Thymus (tissue), 11 donors: Measurements from ENCODE around the gene PIGW. TPM values are rescaled to one million over a fixed set of nuclear protein-coding genes. Genes with fewer than 3 reads are reported as not detected.
"Not testable (repeated sequence)": the region's sequence is repeated elsewhere in the genome, so short reads cannot be mapped to it uniquely, and the experiment has no call there.

ENCODE experiments used
- DNase-seq, 9 donors: peaks; one replicate each; pipeline ENCODE4 v3.0.0-alpha.2; 2013; ENCODE audit warnings: low spot score in 9 of 9, low read depth in 6 of 9, missing footprints in 1 of 9
- H3K27ac ChIP-seq, 2 donors: one replicate each; pipeline ENCODE4 v1.5.1; 2013; ENCODE audit warnings: control low read depth in 1 of 2, low read depth in 1 of 2, low read length in 1 of 2, mild to moderate bottlenecking in 1 of 2, moderate library complexity in 1 of 2
- H3K27me3 ChIP-seq, 2 donors: one replicate each; pipeline ENCODE4 v1.5.1; 2013; ENCODE audit warnings: low read length in 1 of 2; ENCODE audit not compliant: control insufficient read depth in 2 of 2, insufficient read depth in 1 of 2
- H3K36me3 ChIP-seq, 2 donors: one replicate each; pipeline ENCODE4 v1.5.1; 2013; ENCODE audit warnings: low read length in 1 of 2, mild to moderate bottlenecking in 1 of 2, moderate library complexity in 1 of 2; ENCODE audit not compliant: control insufficient read depth in 2 of 2, insufficient read depth in 2 of 2
- H3K4me1 ChIP-seq, 2 donors: one replicate each; pipeline ENCODE4 v1.5.1; 2013; ENCODE audit warnings: low read length in 2 of 2; ENCODE audit not compliant: control insufficient read depth in 2 of 2, insufficient read depth in 2 of 2
- H3K4me3 ChIP-seq, 2 donors: one replicate each; pipeline ENCODE4 v1.5.1; 2013; ENCODE audit warnings: low read length in 2 of 2, control low read depth in 1 of 2, mild to moderate bottlenecking in 1 of 2
- H3K9me3 ChIP-seq, 2 donors: one replicate each; pipeline ENCODE4 v1.5.1; 2013; ENCODE audit warnings: low read length in 1 of 2, mild to moderate bottlenecking in 1 of 2; ENCODE audit not compliant: control insufficient read depth in 2 of 2, insufficient read depth in 1 of 2
- WGBS: extraction: QIAGEN DNeasy Blood & Tissue Kit; methylation state at CpG from one replicate; pipeline ENCODE4 v1.1.7; 2013; 5-methylcytosine and 5-hydroxymethylcytosine counted together
- polyA plus RNA-seq: library from polyadenylated mRNA; stranded (reverse); fragments of 200-250 nt; gene quantifications from one replicate; pipeline ENCODE4 v1.2.3, GENCODE V29; 2013
- total RNA-seq: library from RNA; stranded (reverse); fragments of 120-200 nt; gene quantifications from one replicate; pipeline ENCODE4 v1.2.4, GENCODE V29; 2013
- donor health status: healthy.

The PIGW gene
- total and polyA plus RNA-seq, 2 donors, result 3.4 to 5.1 TPM

- no peaks in the 10 kb centered on the region for H3K4me1 ChIP-seq
- H3K4me3 ChIP-seq, result no peak overlapping the region
- no peaks in the 10 kb centered on the region for H3K9me3 ChIP-seq
- no peaks in the 10 kb centered on the region for H3K27me3 ChIP-seq
- H3K27ac ChIP-seq, result no peak overlapping the region
- peaks cover 48 to 62% of the 10 kb centered on the region in 2 donors for H3K36me3 ChIP-seq
- DNase-seq, result no peak
- WGBS, result 89% methylated on average over 6 of the region's 6 CpGs
Measured at GRCh38 chr17:36506249-36506826, 28.4 kb upstream of the PIGW start.

DNA sequence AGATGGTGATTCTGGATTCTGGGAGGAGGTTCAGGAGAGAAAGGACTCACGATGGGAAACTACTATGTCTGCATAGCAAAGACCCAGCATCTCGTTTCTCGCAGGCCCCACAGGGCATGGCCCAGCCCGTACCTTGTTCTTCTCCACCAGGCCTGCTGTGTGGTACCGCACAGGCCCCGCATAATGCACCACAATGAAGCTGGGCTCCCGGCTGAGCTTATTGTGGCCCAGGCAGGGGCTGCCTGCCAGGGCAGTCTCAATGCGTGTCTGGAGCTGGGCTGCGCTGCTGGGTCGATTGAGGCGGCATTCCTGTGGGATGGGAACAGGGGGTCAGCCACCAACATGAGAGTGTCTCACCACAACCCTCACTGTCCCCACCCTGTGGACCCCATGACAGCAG, 28.0 kb upstream of the PIGW start:
- Histone ChIP-seq H3K36me3 (peaks cover 48 to 61% of the 10 kb centered on the region in 2 donors), H3K27me3 (no peaks in the 10 kb centered on the region), H3K27ac (no peak overlapping the region), H3K4me1 (no peaks in the 10 kb centered on the region), H3K9me3 (no peaks in the 10 kb centered on the region), H3K4me3 (no peak overlapping the region)
- DNase-seq, result no peak
- WGBS, result 98% methylated on average over 11 of the region's 11 CpGs

DNA sequence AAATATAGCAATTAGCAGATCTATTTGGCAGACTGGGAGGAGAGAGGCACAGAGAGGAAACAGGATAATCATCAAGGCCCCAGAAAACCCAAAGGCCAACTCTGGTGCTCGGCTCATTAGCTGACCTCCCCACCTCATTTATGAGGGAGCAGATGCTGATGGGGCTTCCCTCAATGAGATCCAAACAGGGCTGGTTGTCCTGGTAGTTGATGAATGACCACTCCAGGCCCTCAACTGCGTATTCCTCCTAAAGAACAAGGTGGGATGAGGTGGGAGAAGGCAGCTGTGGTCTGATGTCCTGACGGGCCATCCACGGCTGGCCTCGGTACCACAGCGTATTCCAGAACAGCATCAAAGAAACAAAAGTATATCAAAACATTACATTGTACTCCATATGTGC, 27.5 kb upstream of the PIGW start:
- no peak overlapping the region for H3K27ac ChIP-seq
- no peaks in the 10 kb centered on the region for H3K4me1 ChIP-seq
- H3K27me3 ChIP-seq, result no peaks in the 10 kb centered on the region
- 90% methylated on average over 6 of the region's 6 CpGs for WGBS
- H3K4me3 ChIP-seq, result no peak overlapping the region
- peaks cover 48 to 59% of the 10 kb centered on the region in 2 donors for H3K36me3 ChIP-seq
- no peaks in the 10 kb centered on the region for H3K9me3 ChIP-seq
- no peak for DNase-seq

- H3K27ac ChIP-seq, H3K4me3 ChIP-seq, H3K27me3 ChIP-seq, H3K9me3 ChIP-seq, H3K4me1 ChIP-seq, DNase-seq: not testable (repeated sequence)
- WGBS, result 97% methylated on average over 2 of the region's 2 CpGs
- peaks cover 48 to 59% of the 10 kb centered on the region in 2 donors for H3K36me3 ChIP-seq
Measured at GRCh38 chr17:36508439-36508838, 26.3 kb upstream of the PIGW start.

DNA sequence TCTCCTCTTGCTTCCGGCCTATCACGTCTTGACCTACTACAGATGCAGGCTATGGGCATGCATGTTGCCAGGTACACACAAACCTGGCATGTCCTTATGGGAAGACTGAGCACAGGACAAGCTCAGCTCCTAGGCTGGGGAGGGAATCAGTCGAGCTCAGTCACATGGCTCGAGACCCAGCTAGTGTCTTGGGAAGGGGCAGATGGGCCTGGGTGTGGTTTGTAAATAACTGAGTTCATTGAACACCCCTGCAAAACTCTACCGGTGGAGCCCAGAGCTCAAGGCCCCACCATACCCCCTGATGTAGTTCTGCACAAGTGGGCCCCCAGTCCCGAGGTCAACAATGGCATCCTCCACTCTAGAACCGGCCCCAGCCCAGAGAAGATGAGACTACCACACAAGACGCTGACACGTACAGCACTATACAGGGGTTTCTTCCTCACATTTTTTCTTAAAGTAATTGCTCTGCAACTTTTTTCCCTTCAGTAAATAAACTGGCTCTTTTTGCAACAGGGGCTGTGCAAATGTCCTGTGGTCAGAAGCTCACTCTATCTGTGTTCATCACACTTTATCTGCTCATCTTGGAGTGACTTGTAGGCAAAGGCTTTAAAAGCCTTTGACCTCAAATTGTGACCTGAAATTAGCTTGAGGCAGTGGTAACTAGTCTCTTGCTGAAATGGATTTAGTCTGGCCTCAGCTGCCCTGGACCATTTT, 25.4 kb upstream of the PIGW start:
- peaks cover 45 to 54% of the 10 kb centered on the region in 2 donors for H3K36me3 ChIP-seq

DNA sequence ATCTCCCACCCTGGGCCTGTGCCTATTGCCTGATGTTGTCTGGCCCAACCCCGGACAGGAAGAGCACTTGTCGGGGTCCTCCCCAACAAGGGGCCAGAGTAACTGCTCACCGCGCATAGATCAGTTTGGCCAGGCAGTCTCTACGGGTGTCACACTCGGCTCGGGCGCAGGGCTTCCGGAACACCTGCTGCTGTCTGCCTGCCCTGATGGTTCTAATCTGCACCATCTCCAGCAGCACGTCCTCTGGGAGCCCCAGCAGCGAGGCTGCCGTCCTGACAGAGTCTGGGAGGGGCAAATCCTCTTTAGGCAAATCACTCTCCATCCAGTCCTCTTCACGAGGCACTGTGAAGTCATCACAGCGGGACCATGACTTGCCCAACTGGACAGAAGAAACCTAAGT, 24.2 kb upstream of the PIGW start:
- Histone ChIP-seq H3K9me3 (no peaks in the 10 kb centered on the region), H3K36me3 (peaks cover 47 to 48% of the 10 kb centered on the region in 2 donors), H3K4me1 (no peaks in the 10 kb centered on the region), H3K27me3 (no peaks in the 10 kb centered on the region), H3K4me3 (no peak overlapping the region), H3K27ac (no peak overlapping the region)
- DNase-seq, result no peak
- 95% methylated on average over 14 of the region's 14 CpGs for WGBS

More for the DNA sequence above, 25.4 kb upstream of the PIGW start:
- H3K9me3 ChIP-seq, result no peaks in the 10 kb centered on the region
- WGBS, result 97% methylated on average over 9 of the region's 9 CpGs
- no peak for DNase-seq
- no peak overlapping the region for H3K27ac ChIP-seq
- no peaks in the 10 kb centered on the region for H3K4me1 ChIP-seq
- no peaks in the 10 kb centered on the region for H3K27me3 ChIP-seq
- H3K4me3 ChIP-seq, result no peak overlapping the region

DNA sequence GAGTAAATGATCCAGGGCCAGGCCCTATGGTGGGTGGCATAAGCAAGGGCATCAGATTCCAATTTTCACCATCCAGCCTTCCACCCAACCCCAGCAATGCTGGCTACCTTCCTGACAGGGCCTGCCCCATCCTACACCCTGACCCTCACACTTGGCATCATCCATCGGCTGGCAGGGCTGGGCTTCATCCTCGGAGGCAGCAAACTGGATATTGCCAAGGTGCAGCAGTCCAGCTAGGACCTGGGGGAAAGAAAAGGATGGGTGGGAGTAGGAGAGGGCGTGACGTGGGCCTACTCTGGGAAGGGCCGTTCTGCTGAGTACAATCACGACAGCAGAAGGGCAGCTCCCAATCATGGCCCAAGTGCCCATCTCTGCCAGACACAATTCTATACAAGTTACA, 23.6 kb upstream of the PIGW start:
- WGBS, result 97% methylated on average over 6 of the region's 6 CpGs
- peaks cover 42 to 47% of the 10 kb centered on the region in 2 donors for H3K36me3 ChIP-seq

GRCh38 chr17:36512641-36513040, 22.1 kb upstream of the PIGW start:
- Histone ChIP-seq H3K27me3 (no peaks in the 10 kb centered on the region), H3K4me3 (no peak overlapping the region), H3K4me1 (no peaks in the 10 kb centered on the region), H3K27ac (no peak overlapping the region), H3K36me3 (peaks cover 27 to 44% of the 10 kb centered on the region in 2 donors), H3K9me3 (no peaks in the 10 kb centered on the region)
- whole genome bisulfite sequencing, result over 99% methylated on average over 5 of the region's 5 CpGs
- DNase-seq, result no peak

More for the DNA sequence above, 23.6 kb upstream of the PIGW start:
- Histone ChIP-seq H3K27me3 (no peaks in the 10 kb centered on the region), H3K4me1 (no peaks in the 10 kb centered on the region), H3K9me3 (no peaks in the 10 kb centered on the region), H3K4me3 (no peak overlapping the region), H3K27ac (no peak overlapping the region)
- DNase-seq, result no peak

DNA sequence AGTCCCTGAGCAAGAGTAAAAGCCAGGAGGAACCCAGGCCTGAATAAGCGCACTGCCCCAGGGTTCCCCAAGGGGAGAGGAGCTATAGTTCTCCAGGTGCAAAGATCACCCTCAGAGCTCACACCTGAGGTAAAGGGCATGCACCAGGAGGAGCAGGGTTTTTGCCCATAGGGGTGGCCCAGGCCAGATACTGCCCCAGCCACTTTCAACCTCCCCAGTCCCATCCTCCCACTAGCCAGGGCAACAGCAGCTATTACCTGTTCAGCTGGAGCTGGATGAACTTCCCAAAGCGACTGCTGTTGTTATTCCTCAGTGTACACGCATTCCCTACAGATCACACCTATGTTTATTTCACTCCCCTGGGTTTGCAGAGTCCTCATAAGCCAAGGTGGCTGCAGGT, 19.9 kb upstream of the PIGW start:
- Histone ChIP-seq H3K4me1 (no peaks in the 10 kb centered on the region), H3K4me3 (no peak overlapping the region), H3K9me3 (no peaks in the 10 kb centered on the region), H3K27me3 (no peaks in the 10 kb centered on the region), H3K36me3 (peaks cover 24 to 31% of the 10 kb centered on the region in 2 donors), H3K27ac (no peak overlapping the region)
- WGBS, result 98% methylated on average over 3 of the region's 3 CpGs
- no peak for DNase-seq
